Keratinocyte (primary cell): ENCODE data around the gene SSH2. TPM values are rescaled to one million over a fixed set of nuclear protein-coding genes. Genes with fewer than 3 reads are reported as not detected.
"Not testable (repeated sequence)": the region's sequence is repeated elsewhere in the genome, so short reads cannot be mapped to it uniquely, and the experiment has no call there.

Source experiments
- DNase-seq: peaks from one replicate; pipeline ENCODE4 v3.0.0-alpha.2; 2011; ENCODE audit warnings: low read depth, missing footprints, low spot score
- FAIRE-seq: peaks from 2 replicates; lab custom pipeline; 2011; peaks lifted over from hg19 to GRCh38; lab: Jason Lieb, UNC
- H2AFZ ChIP-seq: 2 replicates; pipeline ENCODE4 v1.6.0; 2012; ENCODE audit warnings: low read length, control low read depth, inconsistent platforms; ENCODE audit not compliant: control insufficient read depth
- H3K27ac ChIP-seq: 2 replicates; pipeline ENCODE4 v1.5.1; 2011; ENCODE audit warnings: low read length; ENCODE audit not compliant: control insufficient read depth, insufficient read depth
- H3K27me3 ChIP-seq: 3 replicates; pipeline ENCODE4 v1.6.0; 2011; ENCODE audit warnings: low read length; ENCODE audit not compliant: control insufficient read depth, insufficient read depth; ENCODE audit errors: extremely low read depth
- H3K36me3 ChIP-seq, 2 experiments: 2 replicates in 1 of 2; 3 replicates in 1 of 2; pipeline ENCODE4 v1.5.1; 2011; ENCODE audit warnings: low read length in 2 of 2, mild to moderate bottlenecking in 1 of 2; ENCODE audit not compliant: control insufficient read depth in 2 of 2, insufficient read depth in 2 of 2; ENCODE audit errors: extremely low read depth in 1 of 2
- H3K4me1 ChIP-seq: 3 replicates; pipeline ENCODE4 v1.5.1; 2011; ENCODE audit warnings: low read length; ENCODE audit not compliant: control insufficient read depth, insufficient read depth; ENCODE audit errors: extremely low read depth
- H3K4me2 ChIP-seq: 3 replicates; pipeline ENCODE4 v1.6.0; 2011; ENCODE audit warnings: low read depth, low read length; ENCODE audit not compliant: control insufficient read depth, insufficient read depth; ENCODE audit errors: extremely low read depth
- H3K4me3 ChIP-seq, 3 experiments: fragments of 200-600 bp in 1 of 3; sonication (generic) in 1 of 3; 2 replicates in 2 of 3; 3 replicates in 1 of 3; pipeline ENCODE4 v1.5.1; 2011 to 2016; ENCODE audit warnings: low read length in 3 of 3, mild to moderate bottlenecking in 3 of 3, control low read depth in 2 of 3, inconsistent platforms in 1 of 3, low read depth in 1 of 3, mixed read lengths in 1 of 3, mixed run types in 1 of 3, moderate library complexity in 1 of 3; ENCODE audit not compliant: control insufficient read depth in 2 of 3, insufficient read depth in 2 of 3; ENCODE audit errors: extremely low read depth in 1 of 3
- H3K79me2 ChIP-seq: 2 replicates; pipeline ENCODE4 v1.6.0; 2012; ENCODE audit warnings: low read length; ENCODE audit not compliant: control insufficient read depth, insufficient read depth
- H3K9ac ChIP-seq: 3 replicates; pipeline ENCODE4 v1.6.0; 2011; ENCODE audit warnings: low read length; ENCODE audit not compliant: control insufficient read depth, insufficient read depth; ENCODE audit errors: extremely low read depth
- H3K9me1 ChIP-seq: 3 replicates; pipeline ENCODE4 v1.6.0; 2011; ENCODE audit warnings: low read length; ENCODE audit not compliant: control insufficient read depth, insufficient read depth; ENCODE audit errors: extremely low read depth
- H3K9me3 ChIP-seq: 2 replicates; pipeline ENCODE4 v1.5.1; 2012; ENCODE audit warnings: low read depth, low read length; ENCODE audit not compliant: control insufficient read depth
- H4K20me1 ChIP-seq: 3 replicates; pipeline ENCODE4 v1.6.0; 2011; ENCODE audit warnings: low read length; ENCODE audit not compliant: control insufficient read depth, insufficient read depth; ENCODE audit errors: extremely low read depth
- CTCF ChIP-seq, 3 experiments: IDR thresholded peaks in 1 of 3; conservative IDR thresholded peaks in 1 of 3; optimal IDR thresholded peaks in 1 of 3; 2 replicates in 2 of 3; 3 replicates in 1 of 3; pipeline versions ENCODE3 to v1.5.1; 2011; ENCODE audit warnings: low read length in 3 of 3, mild to moderate bottlenecking in 3 of 3, moderate library complexity in 2 of 3, control low read depth in 1 of 3, inconsistent platforms in 1 of 3; ENCODE audit not compliant: insufficient read depth in 2 of 3; ENCODE audit errors: extremely low read depth in 1 of 3
- EZH2 ChIP-seq: IDR thresholded peaks from one replicate; pipeline ENCODE4 v1.6.1; 2012; ENCODE audit warnings: inconsistent platforms, mild to moderate bottlenecking, low read length, moderate library complexity
- dilution Hi-C: fragments of 300-500 bp; cut with MboI; formaldehyde crosslinking; loops from one replicate; pipeline ENCODE4 v1.7.0; 2020; ENCODE audit warnings: low sequenced_read_pairs; ENCODE audit not compliant: extremely low pct_ligation_motif_present
- polyA plus RNA-seq, 5 experiments: library from polyadenylated mRNA; depleted of rRNA in 3 of 5; stranded (reverse) in 3 of 5; stranded (forward) in 1 of 5; unstranded in 1 of 5; fragments of >200 nt; gene quantifications; 1 replicate in 1 of 5; 2 replicates in 3 of 5; 3 replicates in 1 of 5; pipeline versions ENCODE4 v1.2.1 to v1.2.3, GENCODE V29; 2011 to 2012; ENCODE audit warnings: missing spikeins in 2 of 5, low read depth in 1 of 5, low replicate concordance in 1 of 5

The SSH2 gene
- polyA plus RNA-seq, 1 donor (not counting 4 experiments of a cell fraction or from before 2014, with no cell fraction given): 13.9 TPM

GRCh38 chr17:29653995-29654714, 275.9 kb downstream of the SSH2 start:
- H3K4me2 ChIP-seq: no peak overlapping the region
- H3K27ac ChIP-seq: no peak overlapping the region
- no peak overlapping the region for H2AFZ ChIP-seq
- H3K79me2 ChIP-seq: no peaks in the 10 kb centered on the region
- no peaks in the 10 kb centered on the region for H3K4me1 ChIP-seq
- no peaks in the 10 kb centered on the region for H3K9me1 ChIP-seq
- dilution Hi-C loops: no loop called here
- H3K9ac ChIP-seq: no peak overlapping the region
- H3K27me3 ChIP-seq: no peaks in the 10 kb centered on the region
- peaks cover 3 to 5% of the 10 kb centered on the region in 2 experiments for H3K36me3 ChIP-seq
- TF ChIP-seq CTCF (optimal IDR thresholded peaks at IDR 0.05 in 1 of 3, IDR thresholded peaks at IDR 0.05 in 1 of 3, conservative IDR thresholded peaks at IDR 0.05 in 1 of 3; ENCODE audit: extremely low read depth in 1 of 3, insufficient read depth in 2 of 3, low read length in 3 of 3) (no peak), EZH2 (no peak)
- H4K20me1 ChIP-seq: no peaks in the 10 kb centered on the region
- DNase-seq (no peak), FAIRE-seq (no peak)
- H3K4me3 ChIP-seq: no peak overlapping the region
- H3K9me3 ChIP-seq: no peaks in the 10 kb centered on the region

- Histone ChIP-seq H3K27ac (no peak overlapping the region), H3K4me1 (no peaks in the 10 kb centered on the region), H3K36me3 (peaks cover 3 to 6% of the 10 kb centered on the region in 2 experiments), H3K4me2 (no peak overlapping the region), H3K9ac (no peak overlapping the region), H2AFZ (no peak overlapping the region), H3K79me2 (no peaks in the 10 kb centered on the region), H3K4me3 (no peak overlapping the region), H3K9me1 (no peaks in the 10 kb centered on the region), H3K27me3 (no peaks in the 10 kb centered on the region), H4K20me1 (no peaks in the 10 kb centered on the region), H3K9me3 (no peaks in the 10 kb centered on the region)
- no peak for DNase-seq
- no peak for FAIRE-seq
- dilution Hi-C loops: no loop called here
- TF ChIP-seq EZH2 (no peak), CTCF (optimal IDR thresholded peaks at IDR 0.05 in 1 of 3, IDR thresholded peaks at IDR 0.05 in 1 of 3, conservative IDR thresholded peaks at IDR 0.05 in 1 of 3; ENCODE audit: extremely low read depth in 1 of 3, insufficient read depth in 2 of 3, low read length in 3 of 3) (no peak)
Measured at GRCh38 chr17:29652976-29653375, 277.1 kb downstream of the SSH2 start.

GRCh38 chr17:29651913-29652312, 278.1 kb downstream of the SSH2 start:
- H3K4me2 ChIP-seq, H4K20me1 ChIP-seq, H3K36me3 ChIP-seq, H3K4me3 ChIP-seq, H2AFZ ChIP-seq, dilution Hi-C loops, H3K9ac ChIP-seq, H3K4me1 ChIP-seq, H3K9me3 ChIP-seq, FAIRE-seq, DNase-seq, H3K27ac ChIP-seq, H3K9me1 ChIP-seq, H3K27me3 ChIP-seq, H3K79me2 ChIP-seq: not testable (repeated sequence)
